ENCODE measurements around the gene HTR6.

The HTR6 gene

GRCh38 chr1:19700079-19700777, 35.6 kb downstream of the HTR6 start:
- H3K4me3 ChIP-seq (ENCODE audit: low read length): no peak overlapping the region
- TF ChIP-seq ZNF274 (IDR thresholded peaks at IDR 0.05; ENCODE audit: low read depth, low read length): no peak

- TF ChIP-seq ZNF274 (IDR thresholded peaks at IDR 0.05; ENCODE audit: low read depth, low read length): no peak
- H3K4me3 ChIP-seq (ENCODE audit: low read length): no peak overlapping the region
These were observed 38.6 kb downstream of the HTR6 start for GRCh38 chr1:19703280-19703679.

- H3K4me3 ChIP-seq (ENCODE audit: low read length): no peak overlapping the region
- no peak for TF ChIP-seq ZNF274 (IDR thresholded peaks at IDR 0.05; ENCODE audit: low read depth, low read length)
These were observed 39.8 kb downstream of the HTR6 start for GRCh38 chr1:19704247-19705113.

GRCh38 chr1:19705464-19705863, 40.8 kb downstream of the HTR6 start:
- no peak overlapping the region for H3K4me3 ChIP-seq (ENCODE audit: low read length)
- TF ChIP-seq ZNF274 (IDR thresholded peaks at IDR 0.05; ENCODE audit: low read depth, low read length): no peak

DNA sequence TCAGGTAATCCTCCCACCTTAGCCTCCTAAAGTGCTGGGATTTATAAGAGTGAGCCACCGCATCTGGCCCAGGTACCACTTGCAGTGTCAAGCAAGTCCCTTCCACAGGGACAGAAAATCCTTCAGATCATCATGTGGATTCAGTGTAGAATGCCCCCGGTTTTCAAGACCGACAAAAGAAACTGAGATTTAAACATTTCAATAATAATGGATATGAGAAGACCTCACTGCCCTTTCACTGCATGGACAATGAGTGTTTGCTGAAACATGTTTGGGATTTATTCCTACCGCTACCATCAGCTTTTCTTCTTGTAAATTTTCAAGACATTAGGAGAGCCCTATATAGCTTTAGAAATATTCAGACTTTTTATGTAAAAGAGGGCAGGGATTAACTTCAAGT, 41.5 kb downstream of the HTR6 start:
- no peak overlapping the region for H3K4me3 ChIP-seq (ENCODE audit: low read length)
- no peak for TF ChIP-seq ZNF274 (IDR thresholded peaks at IDR 0.05; ENCODE audit: low read depth, low read length)

DNA sequence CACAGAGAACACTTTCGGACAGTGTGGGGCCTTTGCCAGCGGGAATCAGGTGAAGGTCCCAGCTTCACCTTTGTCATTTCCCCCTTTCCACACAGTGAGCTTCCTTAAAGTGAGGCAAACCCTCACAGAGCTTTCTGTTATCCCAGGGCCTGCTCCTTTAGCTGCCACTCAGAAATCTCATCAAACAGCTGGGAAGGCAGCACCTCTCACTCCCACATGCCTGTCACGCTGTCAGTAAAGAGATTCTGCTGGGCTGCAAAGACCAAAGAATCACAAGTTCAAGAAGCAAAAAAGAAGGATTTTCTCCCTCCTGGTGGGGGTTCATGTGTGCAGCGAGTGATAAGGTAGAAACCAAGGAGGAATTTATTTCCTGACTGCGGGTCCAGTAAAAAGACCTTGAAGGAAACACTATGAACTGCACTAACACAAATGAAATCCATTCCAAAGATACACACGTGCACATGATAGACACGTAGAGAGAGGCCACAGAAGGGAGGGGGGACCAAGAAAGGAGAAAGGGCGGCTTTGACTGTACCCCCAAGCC, 44.0 kb downstream of the HTR6 start:
- H3K4me3 ChIP-seq (ENCODE audit: low read length): no peak overlapping the region
- TF ChIP-seq ZNF274 (IDR thresholded peaks at IDR 0.05; ENCODE audit: low read depth, low read length): no peak

DNA sequence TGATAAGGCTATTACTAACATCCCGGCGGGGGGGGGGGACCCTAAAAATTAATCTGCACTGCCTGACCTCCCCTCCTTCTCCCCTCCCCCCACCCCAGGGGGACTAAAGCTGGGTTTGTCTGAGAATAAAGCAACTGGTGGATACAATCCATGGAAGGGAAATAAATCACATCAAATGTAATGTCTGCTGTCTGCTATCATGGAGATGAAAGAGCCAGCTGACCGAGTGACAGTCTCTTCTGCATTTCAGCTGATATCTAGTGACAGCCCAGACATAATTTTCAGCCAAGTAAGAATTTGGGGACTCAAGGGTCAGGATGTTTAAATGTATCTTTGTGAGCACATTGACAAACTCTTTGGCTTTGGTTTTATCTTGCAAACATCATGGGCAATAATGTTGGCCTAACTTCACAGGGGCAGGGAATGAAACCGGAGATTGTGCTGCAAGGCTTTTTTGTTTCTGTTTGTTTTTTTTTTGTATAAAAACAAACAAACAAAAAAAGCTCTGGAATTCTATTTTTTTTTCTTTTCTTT, 44.7 kb downstream of the HTR6 start:
- H3K4me3 ChIP-seq (ENCODE audit: low read length): no peak overlapping the region
- no peak for TF ChIP-seq ZNF274 (IDR thresholded peaks at IDR 0.05; ENCODE audit: low read depth, low read length)

- H3K4me3 ChIP-seq (ENCODE audit: low read length): no peak overlapping the region; the same call in 1 of the 2 replicates
- no peak for TF ChIP-seq ZNF274 (IDR thresholded peaks at IDR 0.05; ENCODE audit: low read depth, low read length)
These were observed 46.3 kb downstream of the HTR6 start for GRCh38 chr1:19710825-19711611.

- no peak overlapping the region for H3K4me3 ChIP-seq (ENCODE audit: low read length)
- no peak for TF ChIP-seq ZNF274 (IDR thresholded peaks at IDR 0.05; ENCODE audit: low read depth, low read length)
These were observed 48.3 kb downstream of the HTR6 start for GRCh38 chr1:19712928-19713327.

DNA sequence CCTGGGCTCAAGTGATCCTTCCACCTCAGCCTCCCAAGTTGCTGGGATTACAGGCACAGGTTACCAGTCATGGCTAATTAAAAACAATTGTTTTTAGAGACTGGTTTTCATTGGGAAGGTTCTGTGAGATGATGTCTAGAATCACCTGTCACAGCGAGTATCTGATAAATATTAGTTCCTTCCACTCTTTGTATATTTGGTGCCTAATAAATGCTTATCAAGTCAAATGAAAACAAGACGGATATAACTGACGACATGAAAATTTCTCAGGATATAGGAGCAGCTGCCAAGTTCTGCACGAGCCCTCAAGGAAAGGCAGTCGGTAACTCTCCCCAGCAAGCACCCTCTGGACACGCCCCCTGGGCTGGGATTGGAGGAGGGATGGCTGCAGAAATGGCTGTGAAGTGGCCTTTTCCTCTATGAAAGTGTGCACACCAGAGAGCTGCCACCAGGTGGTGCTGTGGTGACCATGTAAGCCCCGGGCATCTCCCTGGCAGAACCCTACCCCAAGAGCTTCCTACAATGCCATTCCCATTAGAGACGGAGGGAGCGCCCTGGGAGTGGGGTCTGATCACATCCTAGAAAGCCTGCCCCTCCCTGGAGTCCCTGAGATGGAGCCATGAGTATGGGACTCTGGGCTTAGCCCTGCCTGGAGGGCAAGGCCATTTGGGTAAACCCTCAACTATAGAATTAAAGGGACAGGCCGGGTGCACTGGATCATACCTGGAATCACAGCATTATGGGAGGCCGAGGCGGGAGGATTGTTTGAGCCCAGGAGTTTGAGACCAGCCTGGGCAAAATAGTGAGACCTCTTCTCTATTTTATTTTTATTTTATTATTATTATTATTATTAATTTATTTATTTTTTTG, 50.9 kb downstream of the HTR6 start:
- no peak overlapping the region for H3K4me3 ChIP-seq (ENCODE audit: low read length)
- no peak for TF ChIP-seq ZNF274 (IDR thresholded peaks at IDR 0.05; ENCODE audit: low read depth, low read length)

DNA sequence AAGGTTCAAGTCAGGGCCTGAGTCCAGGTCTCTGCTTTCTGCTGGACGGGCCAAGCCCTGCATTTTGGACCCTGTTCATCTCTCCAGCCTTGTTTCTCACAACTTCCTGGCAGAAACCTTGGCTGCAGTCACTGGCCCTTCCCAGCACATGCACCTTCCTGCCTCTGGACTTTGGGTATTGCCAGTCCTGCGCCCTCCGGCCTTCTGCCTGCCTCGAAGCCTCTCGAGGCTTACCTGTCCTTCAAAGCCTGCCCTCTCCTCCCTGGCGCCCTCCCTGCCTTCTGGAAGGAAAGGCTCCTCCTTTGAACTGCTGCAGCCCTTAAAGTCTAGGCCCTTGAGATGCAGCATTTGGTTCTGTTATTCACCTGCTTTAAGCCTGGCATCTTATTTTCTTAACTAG, 52.8 kb downstream of the HTR6 start:
- TF ChIP-seq ZNF274 (IDR thresholded peaks at IDR 0.05; ENCODE audit: low read depth, low read length): no peak
- no peak overlapping the region for H3K4me3 ChIP-seq (ENCODE audit: low read length)

DNA sequence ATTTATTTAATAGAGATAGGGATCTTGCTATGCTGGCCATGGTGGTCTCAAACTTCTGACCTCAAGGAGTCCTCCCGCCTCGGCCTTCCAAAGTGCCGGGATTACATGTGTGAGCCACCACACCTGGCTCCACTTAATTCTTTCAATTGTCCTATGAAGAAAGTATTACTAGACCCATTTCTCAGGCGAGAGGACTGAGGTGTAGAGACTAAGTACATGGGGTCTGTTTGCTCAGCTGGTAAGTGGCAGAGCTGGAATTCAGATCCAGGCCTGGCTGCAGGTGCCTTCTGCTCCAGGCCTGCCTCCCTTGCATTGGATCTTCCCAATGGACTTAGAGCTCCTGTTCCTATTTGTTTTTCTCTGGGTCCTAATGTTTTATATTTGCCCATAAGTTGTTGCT, 55.5 kb downstream of the HTR6 start:
- no peak overlapping the region for H3K4me3 ChIP-seq (ENCODE audit: low read length)
- no peak for TF ChIP-seq ZNF274 (IDR thresholded peaks at IDR 0.05; ENCODE audit: low read depth, low read length)

DNA sequence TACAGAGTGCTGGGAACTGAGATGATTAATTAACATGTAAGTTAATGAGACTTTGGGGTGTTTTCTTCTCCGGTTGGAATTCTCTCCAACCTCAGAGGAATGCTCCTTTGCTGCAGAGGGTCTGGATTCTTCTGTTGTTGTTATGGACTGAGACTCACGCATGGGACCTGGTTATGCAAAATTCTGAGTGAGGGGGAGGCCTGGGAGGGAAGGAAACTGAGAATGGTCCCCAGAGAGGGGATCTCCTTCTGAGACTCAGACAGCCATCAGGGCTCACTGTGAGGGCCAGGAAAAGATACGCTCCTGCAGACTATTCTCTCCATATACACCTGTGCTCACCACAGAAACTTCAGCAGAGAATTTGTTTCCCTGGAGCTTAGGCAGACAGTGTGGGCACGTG, 56.3 kb downstream of the HTR6 start:
- H3K4me3 ChIP-seq (ENCODE audit: low read length): no peak overlapping the region
- no peak for TF ChIP-seq ZNF274 (IDR thresholded peaks at IDR 0.05; ENCODE audit: low read depth, low read length)

All from GM08714 (cell line).